Spleen (tissue), 11 donors: ENCODE measurements around the gene TSPAN15. TPM values are rescaled to one million over a fixed set of nuclear protein-coding genes. Genes with fewer than 3 reads are reported as not detected.

Source experiments
- DNase-seq: peaks from one replicate; pipeline ENCODE4 v3.0.0-alpha.2; 2020
- H3K27ac ChIP-seq, 8 donors: fragments of 200-600 bp; sonication (generic) in 7 of 8; 1 replicate in 4 of 8; 2 replicates in 4 of 8; pipeline versions ENCODE4 v1.5.0 to v1.8.0; 2016 to 2021; ENCODE audit warnings: inconsistent platforms in 4 of 8, mild to moderate bottlenecking in 4 of 8, moderate library complexity in 1 of 8
- H3K27me3 ChIP-seq, 7 donors: fragments of 200-600 bp; sonication (generic) in 6 of 7; replicated peaks in 1 of 7; 1 replicate in 4 of 7; 2 replicates in 3 of 7; pipeline versions ENCODE4 v1.5.0 to v1.8.0; 2016 to 2021; ENCODE audit warnings: inconsistent platforms in 3 of 7, mild to moderate bottlenecking in 1 of 7
- H3K36me3 ChIP-seq, 6 donors: fragments of 200-600 bp; sonication (generic) in 5 of 6; 1 replicate in 4 of 6; 2 replicates in 2 of 6; pipeline versions ENCODE4 v1.5.0 to v1.8.0; 2016 to 2021; ENCODE audit warnings: inconsistent platforms in 2 of 6
- H3K4me1 ChIP-seq, 6 donors: fragments of 200-600 bp; sonication (generic) in 5 of 6; 1 replicate in 3 of 6; 2 replicates in 3 of 6; pipeline versions ENCODE4 v1.5.0 to v1.8.0; 2016 to 2021; ENCODE audit warnings: inconsistent platforms in 3 of 6
- H3K4me3 ChIP-seq, 8 donors: fragments of 200-600 bp; sonication (generic) in 7 of 8; 1 replicate in 4 of 8; 2 replicates in 4 of 8; pipeline versions ENCODE4 v1.5.0 to v1.8.0; 2016 to 2021; ENCODE audit warnings: inconsistent platforms in 4 of 8, mild to moderate bottlenecking in 4 of 8, moderate library complexity in 2 of 8
- H3K9me3 ChIP-seq, 8 donors: fragments of 200-600 bp; sonication (generic) in 7 of 8; 1 replicate in 4 of 8; 2 replicates in 4 of 8; pipeline versions ENCODE4 v1.5.0 to v1.8.0; 2016 to 2021; ENCODE audit warnings: inconsistent platforms in 4 of 8
- CTCF ChIP-seq, 11 experiments: fragments of 200-600 bp in 7 of 11; fragments of 450-650 bp in 4 of 11; sonication (generic) in 4 of 11; IDR thresholded peaks in 8 of 11; conservative IDR thresholded peaks in 3 of 11; 1 replicate in 7 of 11; 2 replicates in 4 of 11; pipeline versions ENCODE4 v1.4.0 to v1.8.0; 2016 to 2021; ENCODE audit warnings: antibody characterized with exemption in 11 of 11, inconsistent platforms in 4 of 11, mild to moderate bottlenecking in 1 of 11
- POLR2A ChIP-seq, 3 donors: fragments of 450-650 bp; IDR thresholded peaks; one replicate each; pipeline ENCODE4 v1.5.1; 2017; ENCODE audit warnings: antibody characterized with exemption in 3 of 3, mild to moderate bottlenecking in 1 of 3
- POLR2AphosphoS5 ChIP-seq, 3 donors: sonication (generic); formaldehyde crosslinking; IDR thresholded peaks; one replicate each; pipeline ENCODE4 v1.5.1; 2017; ENCODE audit warnings: antibody characterized with exemption in 3 of 3
- WGBS, 5 donors: extraction: QIAGEN DNeasy Blood & Tissue Kit in 3 of 5; methylation state at CpG; one replicate each; pipeline versions ENCODE4 v1.1.5 to v1.1.7; 2013 to 2018; 5-methylcytosine and 5-hydroxymethylcytosine counted together
- intact Hi-C: fragments of 100-400 bp; cut with DNase I; formaldehyde crosslinking; loops from one replicate; pipeline ENCODE4 v1.15.0; 2023; ENCODE audit warnings: low total_unique reads
- polyA plus RNA-seq, 3 donors: library from polyadenylated mRNA; stranded (reverse); fragments of 200-250 nt; gene quantifications; one replicate each; pipeline ENCODE4 v1.2.1, GENCODE V29; 2013
- total RNA-seq, 7 donors: library from RNA; depleted of rRNA in 3 of 7; stranded (reverse); fragments of >200 nt in 3 of 7; fragmentation: NEBNext Ultra II Directional in 4 of 7; extraction: Animal tissue kit (Norgen Biotek cat#: 25700) in 4 of 7; gene quantifications; one replicate each; pipeline versions ENCODE4 v1.1.0 to v1.2.1, GENCODE V29; 2016 to 2021
- donor health status: healthy with polysubstance abuse.
- donor health status: DM: no; HTN: no; CAD: no; lungs with moderate emphysema.
- donor health status: DM: no; HTN: no; CAD: no.
- donor health status: Bipolar disorder and iron deficiency.
- donor health status: healthy.
- donor health status: DM: no; HTN: no; CAD: no.
- donor health status: DM: yes; HTN: yes; CAD: no.

Gene TSPAN15
- total and polyA plus RNA-seq, 10 donors, result 13.5 to 68.4 (median 41.3) TPM

- Histone ChIP-seq H3K4me3 (no peak overlapping the region), H3K4me1 (peaks cover 24 to 96% (median 59%) of the 10 kb centered on the region in 6 donors), H3K36me3 (peaks cover 0 to 8% (median 0%) of the 10 kb centered on the region in 6 donors), H3K27me3 (peaks cover 0 to 26% (median 6%) of the 10 kb centered on the region in 7 donors), H3K27ac (peak overlapping the region in 5 of 8 donors; percentile 14 to 51 (median 31)), H3K9me3 (no peaks in the 10 kb centered on the region)
- intact Hi-C loops, result no loop called here
- no peak for TF ChIP-seq POLR2AphosphoS5 (IDR thresholded peaks at IDR 0.05)
- no peak for TF ChIP-seq POLR2A (IDR thresholded peaks at IDR 0.05)
- no peak for TF ChIP-seq CTCF (IDR thresholded peaks at IDR 0.05 in 8 of 11, conservative IDR thresholded peaks at IDR 0.05 in 3 of 11)
- WGBS, 5 donors, result 74 to 84% (median 79%) methylated on average over 9 to 10 of the region's 10 CpGs
- DNase-seq, result peak; percentile 31
These were observed 3.9 kb downstream of the TSPAN15 start for GRCh38 chr10:69455006-69455763.

- peak overlapping the region in 5 of 8 donors; percentile 39 to 79 (median 58) for H3K27ac ChIP-seq
- H3K36me3 ChIP-seq, result peaks cover 0 to 8% (median 0%) of the 10 kb centered on the region in 6 donors
- intact Hi-C loops, result no loop called here
- H3K9me3 ChIP-seq, result no peaks in the 10 kb centered on the region
- TF ChIP-seq POLR2A (IDR thresholded peaks at IDR 0.05) (no peak), CTCF (IDR thresholded peaks at IDR 0.05 in 8 of 11, conservative IDR thresholded peaks at IDR 0.05 in 3 of 11) (no peak)
- peaks cover 0 to 14% (median 0%) of the 10 kb centered on the region in 7 donors for H3K27me3 ChIP-seq
- peaks cover 21 to 96% (median 56%) of the 10 kb centered on the region in 6 donors for H3K4me1 ChIP-seq
- 75 to 83% (median 82%) methylated on average over 7 to 8 of the region's 8 CpGs for WGBS, 5 donors
- no peak overlapping the region for H3K4me3 ChIP-seq
- peak; percentile 61 for DNase-seq
These were observed 5.8 kb downstream of the TSPAN15 start for GRCh38 chr10:69456880-69457693.

GRCh38 chr10:69457771-69458237, 6.5 kb downstream of the TSPAN15 start:
- H3K9me3 ChIP-seq, result no peaks in the 10 kb centered on the region
- 47 to 75% (median 70%) methylated on average over 5 of the region's 5 CpGs for WGBS, 5 donors
- intact Hi-C loops, result no loop called here
- no peak for TF ChIP-seq CTCF (IDR thresholded peaks at IDR 0.05 in 8 of 11, conservative IDR thresholded peaks at IDR 0.05 in 3 of 11)
- no peak for TF ChIP-seq POLR2AphosphoS5 (IDR thresholded peaks at IDR 0.05)
- TF ChIP-seq POLR2A (IDR thresholded peaks at IDR 0.05), result no peak
- H3K27me3 ChIP-seq, result peaks cover 0 to 7% (median 0%) of the 10 kb centered on the region in 7 donors
- H3K36me3 ChIP-seq, result peaks cover 0 to 8% (median 0%) of the 10 kb centered on the region in 6 donors
- H3K4me1 ChIP-seq, result peaks cover 21 to 96% (median 59%) of the 10 kb centered on the region in 6 donors
- peak; percentile 27 for DNase-seq
- H3K4me3 ChIP-seq, result no peak overlapping the region
- H3K27ac ChIP-seq, result peak overlapping the region in 7 of 8 donors; percentile 2 to 79 (median 50)
